Measurements from ENCODE around the gene SLC35A5. TPM values are rescaled to one million over a fixed set of nuclear protein-coding genes. Genes with fewer than 3 reads are reported as not detected.
A peak's percentile ranks its signal among the peaks of the same experiment; 100 is the strongest.

SLC35A5 gene
- total RNA-seq, 6 experiments from 2014 or later, result 29.2 to 37.3 (median 35.0) TPM

- no peaks in the 10 kb centered on the region; the same call in 1 of the 2 replicates for H3K27me3 Mint-ChIP-seq (ENCODE audit: insufficient read depth)
- no peaks in the 10 kb centered on the region for H3K9me3 Mint-ChIP-seq
- peak overlapping the region; percentile 97 for H3K27ac Mint-ChIP-seq
- peaks cover 31% of the 10 kb centered on the region for H3K36me3 Mint-ChIP-seq (ENCODE audit: low read depth)
- peak overlapping the region; percentile 83 for H3K4me3 Mint-ChIP-seq
- peaks cover 52% of the 10 kb centered on the region for H3K4me1 Mint-ChIP-seq (ENCODE audit: low read depth)
- peak; percentile 97 for DNase-seq
- TF ChIP-seq CTCF (IDR thresholded peaks at IDR 0.05), result no peak
These were observed 43.4 kb downstream of the SLC35A5 start for GRCh38 chr3:112605285-112605684.

- Mint-ChIP-seq H3K36me3 (ENCODE audit: low read depth) (peaks cover 33% of the 10 kb centered on the region), H3K9me3 (no peaks in the 10 kb centered on the region), H3K27ac (peak overlapping the region; percentile 97), H3K4me3 (no peak overlapping the region), H3K27me3 (ENCODE audit: insufficient read depth) (no peaks in the 10 kb centered on the region; the same call in 1 of the 2 replicates), H3K4me1 (ENCODE audit: low read depth) (peaks cover 55% of the 10 kb centered on the region)
- no peak for DNase-seq
- no peak for TF ChIP-seq CTCF (IDR thresholded peaks at IDR 0.05)
These were observed 44.3 kb downstream of the SLC35A5 start for GRCh38 chr3:112606098-112606497.

GRCh38 chr3:112607863-112608262 is 46.0 kb downstream of the SLC35A5 start:
- Mint-ChIP-seq H3K27me3 (ENCODE audit: insufficient read depth) (no peaks in the 10 kb centered on the region; the same call in 1 of the 2 replicates), H3K27ac (peak overlapping the region; percentile 62), H3K9me3 (no peaks in the 10 kb centered on the region), H3K4me1 (ENCODE audit: low read depth) (peaks cover 46% of the 10 kb centered on the region), H3K4me3 (no peak overlapping the region), H3K36me3 (ENCODE audit: low read depth) (peaks cover 23% of the 10 kb centered on the region)
- DNase-seq, result no peak
- TF ChIP-seq CTCF (IDR thresholded peaks at IDR 0.05), result no peak

- peak overlapping the region; percentile 86 for H3K27ac Mint-ChIP-seq
These were observed 48.3 kb downstream of the SLC35A5 start for GRCh38 chr3:112610121-112610520.

GRCh38 chr3:112611752-112612515 is 50.1 kb downstream of the SLC35A5 start:
- no peak overlapping the region for H3K27ac Mint-ChIP-seq
- H3K9me3 Mint-ChIP-seq, result no peaks in the 10 kb centered on the region
- H3K4me1 Mint-ChIP-seq (ENCODE audit: low read depth), result peaks cover 18% of the 10 kb centered on the region
- H3K4me3 Mint-ChIP-seq, result no peak overlapping the region
- no peak for TF ChIP-seq CTCF (IDR thresholded peaks at IDR 0.05)
- DNase-seq, result no peak
- peaks cover 35% of the 10 kb centered on the region for H3K36me3 Mint-ChIP-seq (ENCODE audit: low read depth)
- H3K27me3 Mint-ChIP-seq (ENCODE audit: insufficient read depth), result no peaks in the 10 kb centered on the region; the same call in 1 of the 2 replicates

More at GRCh38 chr3:112610121-112610520, 48.3 kb downstream of the SLC35A5 start:
- Mint-ChIP-seq H3K9me3 (no peaks in the 10 kb centered on the region), H3K27me3 (ENCODE audit: insufficient read depth) (no peaks in the 10 kb centered on the region; the same call in 1 of the 2 replicates), H3K4me1 (ENCODE audit: low read depth) (peaks cover 28% of the 10 kb centered on the region), H3K4me3 (no peak overlapping the region; the same call in 1 of the 2 replicates), H3K36me3 (ENCODE audit: low read depth) (peaks cover 28% of the 10 kb centered on the region)
- peak; percentile 75 for DNase-seq
- TF ChIP-seq CTCF (IDR thresholded peaks at IDR 0.05), result no peak

All from HFFc6 (cell line).